ENCODE results near the gene PACS2. TPM values are rescaled to one million over a fixed set of nuclear protein-coding genes. Genes with fewer than 3 reads are reported as not detected.

The PACS2 gene
- total RNA-seq, 4 donors from 2014 or later: 61.5 to 91.1 (median 74.7) TPM

- ATAC-seq: no peak
- WGBS, 2 donors (ENCODE audit: low coverage in 1 of 2): 86% methylated on average over 7 of the region's 37 CpGs; no CpG with 5 or more reads in 1 of the 2 donors
- no peak for TF ChIP-seq EP300 (IDR thresholded peaks at IDR 0.05)
- no peak for TF ChIP-seq POLR2A (IDR thresholded peaks at IDR 0.05)
- TF ChIP-seq CTCF (IDR thresholded peaks at IDR 0.05): no peak
- TF ChIP-seq POLR2AphosphoS5 (IDR thresholded peaks at IDR 0.05): no peak
- Histone ChIP-seq H3K9me3 (no peaks in the 10 kb centered on the region), H3K27ac (no peak overlapping the region), H3K4me1 (peaks cover 0 to 34% (median 3%) of the 10 kb centered on the region in 3 donors), H3K36me3 (peaks cover 0 to 51% of the 10 kb centered on the region in 2 donors), H3K4me3 (no peak overlapping the region), H3K27me3 (no peaks in the 10 kb centered on the region)
Measured at GRCh38 chr14:105350450-105351244, 36.1 kb downstream of the PACS2 start.

GRCh38 chr14:105351410-105351809 lies 36.9 kb downstream of the PACS2 start:
- no peak for ATAC-seq

GRCh38 chr14:105351920-105352851 lies 37.6 kb downstream of the PACS2 start:
- peak; percentile 92 for ATAC-seq
- Histone ChIP-seq H3K27ac (peak overlapping the region in 1 of 4 donors; percentile 35), H3K4me3 (no peak overlapping the region), H3K9me3 (no peaks in the 10 kb centered on the region), H3K27me3 (no peaks in the 10 kb centered on the region), H3K4me1 (peaks cover 0 to 25% (median 3%) of the 10 kb centered on the region in 3 donors), H3K36me3 (peaks cover 0 to 67% of the 10 kb centered on the region in 2 donors)
- 71% methylated on average over 3 of the region's 26 CpGs; no CpG with 5 or more reads in 1 of the 2 donors for WGBS, 2 donors (ENCODE audit: low coverage in 1 of 2)
- TF ChIP-seq EP300 (IDR thresholded peaks at IDR 0.05) (no peak), POLR2A (IDR thresholded peaks at IDR 0.05) (no peak), CTCF (IDR thresholded peaks at IDR 0.05) (peak in 3 of 4 experiments; percentile 88 to 90 (median 89)), POLR2AphosphoS5 (IDR thresholded peaks at IDR 0.05) (peak; percentile 34)

More at GRCh38 chr14:105351410-105351809, 36.9 kb downstream of the PACS2 start:
- no peaks in the 10 kb centered on the region for H3K27me3 ChIP-seq
- H3K27ac ChIP-seq: peak overlapping the region in 1 of 4 donors; percentile 35
- no peaks in the 10 kb centered on the region for H3K9me3 ChIP-seq
- WGBS, 2 donors (ENCODE audit: low coverage in 1 of 2): 78 to 93% methylated on average over 2 of the region's 3 CpGs
- peaks cover 0 to 29% (median 3%) of the 10 kb centered on the region in 3 donors for H3K4me1 ChIP-seq
- TF ChIP-seq CTCF (IDR thresholded peaks at IDR 0.05) (no peak), POLR2A (IDR thresholded peaks at IDR 0.05) (no peak)
- H3K36me3 ChIP-seq: peaks cover 0 to 59% of the 10 kb centered on the region in 2 donors
- H3K4me3 ChIP-seq: no peak overlapping the region

- TF ChIP-seq POLR2AphosphoS5 (IDR thresholded peaks at IDR 0.05) (no peak), CTCF (IDR thresholded peaks at IDR 0.05) (no peak), EP300 (IDR thresholded peaks at IDR 0.05) (no peak)
- H3K4me1 ChIP-seq: peaks cover 0 to 15% (median 3%) of the 10 kb centered on the region in 3 donors
- no peak overlapping the region for H3K27ac ChIP-seq
- no peak for ATAC-seq
- H3K36me3 ChIP-seq: peaks cover 0 to 76% of the 10 kb centered on the region in 2 donors
- no peak overlapping the region for H3K4me3 ChIP-seq
- WGBS, 2 donors (ENCODE audit: low coverage in 1 of 2): 80 to 86% methylated on average over 1 of the region's 10 CpGs
- H3K9me3 ChIP-seq: no peaks in the 10 kb centered on the region
- no peaks in the 10 kb centered on the region for H3K27me3 ChIP-seq
Measured at GRCh38 chr14:105353136-105353535, 38.6 kb downstream of the PACS2 start.
